Mucosa of stomach (tissue), 1 donor: Measurements from ENCODE around the gene PSME1.
A peak's percentile ranks its signal among the peaks of the same experiment; 100 is the strongest.

Experiments used
- H3K27me3 ChIP-seq: one replicate; pipeline ENCODE4 v1.7.0; 2013; ENCODE audit warnings: mild to moderate bottlenecking, low read length; ENCODE audit not compliant: control insufficient read depth, insufficient read depth
- H3K36me3 ChIP-seq: one replicate; pipeline ENCODE4 v1.7.0; 2013; ENCODE audit warnings: low read length; ENCODE audit not compliant: control insufficient read depth, insufficient read depth
- H3K4me1 ChIP-seq: one replicate; pipeline ENCODE4 v1.7.0; 2013; ENCODE audit warnings: mild to moderate bottlenecking, low read length; ENCODE audit not compliant: control insufficient read depth, insufficient read depth
- H3K4me3 ChIP-seq: one replicate; pipeline ENCODE4 v1.7.0; 2013; ENCODE audit warnings: low read length
- H3K9ac ChIP-seq: one replicate; pipeline ENCODE4 v1.7.0; 2013; ENCODE audit warnings: mild to moderate bottlenecking, low read length, moderate library complexity
- H3K9me3 ChIP-seq: one replicate; pipeline ENCODE4 v1.7.0; 2013; ENCODE audit warnings: mild to moderate bottlenecking, low read length, moderate library complexity; ENCODE audit not compliant: control insufficient read depth
- donor health status: Pancreatic carcinoma.

The PSME1 gene

GRCh38 chr14:24135834-24136683, at the start of gene PSME1:
Gene PSME1 (plus strand): TSS chr14:24136194. CDS start chr14:24136263, 69 bp downstream.
- peak within 1 kb of the TSS; percentile 87 for H3K9ac ChIP-seq
- H3K27me3 ChIP-seq = no peaks in the 10 kb centered on the region
- H3K9me3 ChIP-seq = no peaks in the 10 kb centered on the region
- peaks cover 29% of the 10 kb centered on the region for H3K4me1 ChIP-seq
- peak within 1 kb of the TSS; percentile 33 for H3K4me3 ChIP-seq
- no peaks in the 10 kb centered on the region for H3K36me3 ChIP-seq

- Histone ChIP-seq H3K9ac (no peak overlapping the region), H3K4me3 (no peak overlapping the region), H3K9me3 (no peaks in the 10 kb centered on the region), H3K36me3 (no peaks in the 10 kb centered on the region), H3K4me1 (peaks cover 5% of the 10 kb centered on the region), H3K27me3 (no peaks in the 10 kb centered on the region)
Observed at GRCh38 chr14:24087004-24087403, 49.0 kb upstream of the PSME1 start.

DNA sequence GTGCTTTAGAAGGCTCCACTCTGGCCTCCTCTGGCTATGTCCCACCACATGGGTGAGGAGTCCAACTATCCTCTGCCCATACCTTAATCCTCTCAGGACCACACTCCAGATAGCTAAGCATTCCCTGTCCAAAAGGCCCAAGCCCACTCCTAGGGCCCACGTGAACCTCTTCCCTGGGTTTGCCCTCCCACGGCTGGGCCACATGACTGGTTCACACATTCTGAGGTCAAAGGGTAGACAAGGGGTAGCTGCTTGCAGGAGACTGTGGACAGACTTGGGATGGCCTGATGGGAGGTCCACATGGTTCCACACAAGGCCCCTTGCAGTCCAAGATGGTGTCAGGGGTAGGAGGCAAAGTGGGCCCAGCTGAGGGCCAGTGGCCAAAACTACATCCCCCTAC, 47.9 kb upstream of the PSME1 start:
- H3K36me3 ChIP-seq = no peaks in the 10 kb centered on the region
- no peak overlapping the region for H3K9ac ChIP-seq
- H3K9me3 ChIP-seq = no peaks in the 10 kb centered on the region
- H3K27me3 ChIP-seq = no peaks in the 10 kb centered on the region
- no peak overlapping the region for H3K4me3 ChIP-seq
- peaks cover 10% of the 10 kb centered on the region for H3K4me1 ChIP-seq

DNA sequence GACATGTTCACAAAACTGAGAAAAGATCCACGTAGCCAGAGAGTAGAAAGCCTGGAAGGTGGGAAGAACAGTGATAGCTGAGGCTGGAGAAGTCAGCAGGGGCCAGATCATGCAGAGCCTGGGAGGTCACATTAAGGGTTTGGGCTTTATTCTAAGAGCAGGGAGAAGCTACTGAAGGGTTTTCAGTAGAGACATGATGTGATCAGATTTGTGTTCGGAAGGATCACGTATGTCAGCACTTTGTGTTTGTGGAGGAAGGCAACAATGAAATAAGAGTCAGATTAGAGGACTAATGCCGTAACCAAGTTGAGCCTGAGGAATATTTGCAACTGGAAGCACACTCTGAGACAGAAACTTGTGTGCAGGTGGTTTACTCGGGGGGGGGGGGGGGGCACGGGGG, 46.1 kb upstream of the PSME1 start:
- Histone ChIP-seq H3K36me3 (no peaks in the 10 kb centered on the region), H3K9ac (no peak overlapping the region), H3K9me3 (no peaks in the 10 kb centered on the region), H3K4me3 (no peak overlapping the region), H3K4me1 (peaks cover 18% of the 10 kb centered on the region), H3K27me3 (no peaks in the 10 kb centered on the region)

GRCh38 chr14:24092110-24092504, 43.9 kb upstream of the PSME1 start:
- H3K27me3 ChIP-seq = no peaks in the 10 kb centered on the region
- H3K36me3 ChIP-seq = no peaks in the 10 kb centered on the region
- H3K4me3 ChIP-seq = no peak overlapping the region
- no peaks in the 10 kb centered on the region for H3K9me3 ChIP-seq
- no peak overlapping the region for H3K9ac ChIP-seq
- peaks cover 28% of the 10 kb centered on the region for H3K4me1 ChIP-seq

DNA sequence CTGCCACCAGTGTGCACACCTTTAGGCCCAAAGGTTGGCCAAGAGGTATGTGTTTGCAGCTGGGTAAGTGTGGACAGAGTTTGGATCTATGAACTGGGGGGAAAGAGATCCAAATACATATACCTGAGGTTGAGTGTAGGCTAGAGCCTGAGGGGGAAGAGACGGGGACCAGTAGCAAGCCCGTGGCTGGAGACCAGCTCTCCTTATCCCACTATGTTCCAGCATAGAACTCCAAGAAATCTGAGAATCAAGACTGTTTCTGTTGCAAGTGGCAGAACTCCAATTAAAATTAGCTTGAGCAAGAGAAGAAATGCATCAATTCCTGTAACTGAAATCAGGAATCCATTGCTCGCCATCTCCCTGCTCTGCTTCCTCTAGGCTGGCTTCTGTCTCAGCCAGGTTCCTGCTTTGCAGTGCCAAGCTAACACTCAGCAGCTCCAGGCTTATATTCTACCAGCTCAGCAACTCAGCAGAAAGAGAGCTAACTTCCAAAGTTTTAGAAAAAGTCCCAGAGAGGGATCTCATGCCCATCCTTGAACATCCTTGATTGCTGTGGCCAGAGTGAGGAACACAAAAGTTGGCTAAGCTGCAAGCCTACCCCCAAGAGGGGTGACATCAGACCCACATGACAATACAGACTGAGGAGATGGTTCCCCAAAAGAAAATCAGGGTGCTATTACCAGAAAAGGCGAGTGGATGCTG, 43.3 kb upstream of the PSME1 start:
- H3K9ac ChIP-seq = no peak overlapping the region
- H3K4me3 ChIP-seq = no peak overlapping the region
- no peaks in the 10 kb centered on the region for H3K9me3 ChIP-seq

DNA sequence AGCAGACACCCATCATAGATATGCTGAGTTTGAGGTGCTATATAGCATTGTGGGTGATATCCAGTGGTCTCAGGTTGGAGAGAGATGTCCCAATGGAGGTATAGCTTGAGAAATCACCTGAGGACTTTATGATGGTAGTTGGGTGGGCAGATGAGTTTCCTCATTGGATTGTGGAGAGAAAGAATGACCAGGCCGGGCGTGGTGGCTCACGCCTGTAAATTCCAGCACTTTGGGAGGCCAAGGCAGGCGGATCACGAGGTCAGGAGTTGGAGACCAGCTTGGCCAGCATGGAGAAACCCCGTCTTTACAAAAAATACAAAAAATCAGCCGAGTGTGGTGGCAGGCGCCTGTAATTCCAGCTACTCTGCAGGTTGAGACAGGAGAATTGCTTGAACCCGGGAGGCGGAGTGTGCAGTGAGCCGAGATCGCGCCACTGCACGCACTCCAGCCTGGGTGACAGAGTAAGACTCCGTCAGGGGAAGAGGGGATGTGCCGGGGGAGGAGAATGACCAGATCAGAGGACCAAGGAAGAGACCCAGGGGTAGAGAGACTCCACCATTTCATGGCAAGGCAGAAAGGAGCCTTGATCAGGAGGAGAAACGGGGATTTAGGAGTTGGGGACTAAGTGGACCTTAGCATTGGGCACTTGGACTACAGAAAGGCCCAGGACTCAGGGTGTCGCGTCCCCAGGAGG, 42.6 kb upstream of the PSME1 start:
- H3K9me3 ChIP-seq = no peaks in the 10 kb centered on the region
- H3K4me3 ChIP-seq = no peak overlapping the region
- peaks cover 28% of the 10 kb centered on the region for H3K4me1 ChIP-seq
- H3K9ac ChIP-seq = peak overlapping the region; percentile 92
- H3K27me3 ChIP-seq = no peaks in the 10 kb centered on the region
- peaks cover 3% of the 10 kb centered on the region for H3K36me3 ChIP-seq

More for the DNA sequence above, 43.3 kb upstream of the PSME1 start:
- no peaks in the 10 kb centered on the region for H3K27me3 ChIP-seq
- peaks cover 28% of the 10 kb centered on the region for H3K4me1 ChIP-seq
- H3K36me3 ChIP-seq = no peaks in the 10 kb centered on the region

DNA sequence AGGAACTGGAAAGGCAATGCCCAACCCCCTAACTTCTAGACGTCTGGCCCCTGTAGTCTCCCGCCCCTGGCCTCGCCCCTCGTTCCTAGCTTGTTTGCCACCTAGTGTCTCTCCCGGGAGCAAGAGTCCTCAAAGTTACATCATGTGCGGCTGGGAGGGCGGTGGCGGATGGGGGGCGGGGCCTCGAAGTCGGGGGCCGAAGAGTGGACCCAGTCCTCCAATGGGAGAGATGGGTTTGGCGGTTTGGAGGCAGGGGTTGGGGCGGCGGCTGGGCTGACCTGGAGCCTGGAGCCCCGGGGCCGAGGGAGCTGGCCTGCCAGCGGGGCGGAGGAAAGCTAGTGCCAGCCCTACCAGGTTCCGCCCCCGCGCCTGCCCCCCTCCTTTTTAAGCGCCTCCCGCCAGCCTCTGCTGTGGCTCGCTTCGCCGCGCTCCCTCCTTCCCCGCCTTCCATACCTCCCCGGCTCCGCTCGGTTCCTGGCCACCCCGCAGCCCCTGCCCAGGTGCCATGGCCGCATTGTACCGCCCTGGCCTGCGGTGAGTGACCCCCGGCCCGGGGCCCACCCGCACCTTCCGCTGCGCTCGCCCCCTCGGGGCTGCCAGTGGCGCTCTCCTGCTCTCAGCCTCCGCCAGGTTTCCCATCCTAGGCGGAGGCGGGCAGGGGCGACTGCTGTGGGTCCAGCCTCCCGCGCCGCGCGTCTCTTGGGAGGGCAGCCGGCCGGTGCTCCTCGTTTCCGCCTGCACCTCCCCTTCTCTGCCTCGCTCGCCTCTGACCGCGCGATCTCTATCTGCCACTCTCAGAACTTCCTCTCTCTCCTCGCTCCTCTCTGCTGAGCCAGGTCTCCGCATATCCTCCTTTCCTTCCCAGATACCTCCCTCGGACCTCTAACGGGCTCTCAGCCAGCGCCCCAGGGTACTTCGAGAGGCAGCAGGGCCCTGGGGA, 41.8 kb upstream of the PSME1 start, which contains the start of gene PCK2:
Gene PCK2 (plus strand): TSS at position 411 of the 940 bp plus-strand sequence. CDS start 95 bp downstream, at position 506.
- H3K4me3 ChIP-seq = peak within 1 kb of the TSS; percentile 51
- H3K36me3 ChIP-seq = peaks cover 9% of the 10 kb centered on the region
- peaks cover 33% of the 10 kb centered on the region for H3K4me1 ChIP-seq
- no peaks in the 10 kb centered on the region for H3K9me3 ChIP-seq
- no peaks in the 10 kb centered on the region for H3K27me3 ChIP-seq
- H3K9ac ChIP-seq = peak within 1 kb of the TSS; percentile 92

DNA sequence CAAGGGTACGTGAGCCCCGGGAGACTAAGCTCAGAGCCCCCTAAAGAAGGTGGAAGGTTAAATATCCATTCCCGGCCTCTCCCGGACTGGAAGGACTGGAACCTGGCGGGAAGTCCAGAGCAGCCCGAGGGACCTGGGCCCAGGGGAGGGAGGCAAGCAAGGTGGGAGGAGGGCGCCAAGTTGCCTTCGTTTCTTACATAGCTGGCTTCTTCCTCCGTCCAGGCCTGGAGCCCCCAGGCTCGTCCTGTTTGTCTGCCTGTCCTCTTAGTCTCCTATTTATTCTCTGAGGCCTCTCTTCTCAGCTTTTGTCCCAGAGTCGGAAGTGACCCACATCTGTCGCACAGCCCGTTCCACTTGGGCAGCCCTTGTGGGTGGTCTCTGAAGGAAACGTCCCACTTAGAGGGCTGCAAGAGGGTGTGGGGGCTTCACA, 41.1 kb upstream of the PSME1 start:
- no peaks in the 10 kb centered on the region for H3K27me3 ChIP-seq
- H3K4me3 ChIP-seq = peak overlapping the region; percentile 51
- peak overlapping the region; percentile 92 for H3K9ac ChIP-seq
- peaks cover 33% of the 10 kb centered on the region for H3K4me1 ChIP-seq
- no peaks in the 10 kb centered on the region for H3K9me3 ChIP-seq
- peaks cover 9% of the 10 kb centered on the region for H3K36me3 ChIP-seq

DNA sequence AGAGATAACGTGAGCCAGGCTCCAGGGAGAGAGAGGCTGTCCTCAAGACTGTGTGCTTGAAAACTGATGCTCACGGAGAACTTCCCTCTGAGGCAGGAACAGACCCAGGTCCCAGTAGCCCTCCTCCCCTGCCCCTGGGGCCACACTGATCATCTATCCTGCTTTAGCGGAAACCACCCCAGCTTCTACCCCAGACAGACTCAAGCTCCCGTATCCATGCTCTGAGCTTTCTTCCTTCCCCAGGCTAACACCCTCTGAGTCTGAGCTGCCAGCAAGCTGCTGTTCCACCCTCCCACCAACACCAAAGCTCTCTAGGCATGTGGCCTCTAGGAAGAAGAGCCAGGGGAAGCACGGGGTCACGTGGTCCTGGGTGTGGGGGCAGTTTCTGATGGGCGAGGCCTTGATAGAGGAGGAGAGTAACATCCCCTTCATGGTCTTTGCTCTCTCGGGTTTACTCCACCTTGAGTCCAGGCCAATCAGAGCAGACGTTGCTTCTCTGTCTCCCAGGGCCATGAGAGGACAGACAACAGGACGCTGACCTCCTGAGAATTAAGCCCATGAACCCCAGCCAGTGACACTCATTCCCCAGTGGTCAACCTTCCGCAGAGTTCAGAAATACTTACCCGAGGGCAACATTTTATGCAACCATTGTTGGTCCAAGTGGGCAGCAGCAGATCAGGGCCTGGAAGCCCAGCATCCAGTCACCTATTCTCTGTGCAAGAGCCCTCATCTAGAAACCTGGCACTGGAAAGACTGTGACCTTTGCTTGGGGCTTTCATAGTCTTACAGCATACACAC, 40.5 kb upstream of the PSME1 start:
- Histone ChIP-seq H3K4me3 (peak overlapping the region; percentile 51), H3K4me1 (peaks cover 33% of the 10 kb centered on the region), H3K9ac (peak overlapping the region; percentile 92), H3K27me3 (no peaks in the 10 kb centered on the region), H3K9me3 (no peaks in the 10 kb centered on the region), H3K36me3 (peaks cover 9% of the 10 kb centered on the region)
